ENCODE results near the gene PDE5A.

- TF ChIP-seq NPAS2 (CRISPR knock-in tag; IDR thresholded peaks at IDR 0.05; ENCODE audit: borderline replicate concordance) (no peak), CTCF (IDR thresholded peaks at IDR 0.05) (no peak), EHMT2 (IDR thresholded peaks at IDR 0.05; ENCODE audit: low read depth) (no peak)
Observed at GRCh38 chr4:119580293-119580692, 48.3 kb downstream of the PDE5A start.

Data from A549 (cell line).